ENCODE measurements around the gene OR4E1. TPM values are rescaled to one million over a fixed set of nuclear protein-coding genes. Genes with fewer than 3 reads are reported as not detected.

OR4E1 gene
- not detected for total RNA-seq

GRCh38 chr14:21673718-21674117 is at the start of gene OR4E1:
OR4E1 (minus strand) TSS chr14:21673818; CDS start chr14:21670935, 2,883 bp downstream.
- TF ChIP-seq CTCF (IDR thresholded peaks at IDR 0.05; ENCODE audit: low read depth), result no peak

- no peak for TF ChIP-seq CTCF (IDR thresholded peaks at IDR 0.05; ENCODE audit: low read depth)
Measured at GRCh38 chr14:21721504-21721903, 47.9 kb upstream of the OR4E1 start.

GRCh38 chr14:21719841-21720240 is 46.2 kb upstream of the OR4E1 start:
- TF ChIP-seq CTCF (IDR thresholded peaks at IDR 0.05; ENCODE audit: low read depth), result no peak

- no peak for TF ChIP-seq CTCF (IDR thresholded peaks at IDR 0.05; ENCODE audit: low read depth)
Measured at GRCh38 chr14:21714318-21714929, 40.8 kb upstream of the OR4E1 start.

- TF ChIP-seq CTCF (IDR thresholded peaks at IDR 0.05; ENCODE audit: low read depth), result no peak
Measured at GRCh38 chr14:21712036-21712435, 38.4 kb upstream of the OR4E1 start.

- TF ChIP-seq CTCF (IDR thresholded peaks at IDR 0.05; ENCODE audit: low read depth), result no peak
Measured at GRCh38 chr14:21711360-21711961, 37.8 kb upstream of the OR4E1 start.

GRCh38 chr14:21704338-21704737 is 30.7 kb upstream of the OR4E1 start:
- no peak for TF ChIP-seq CTCF (IDR thresholded peaks at IDR 0.05; ENCODE audit: low read depth)

All from subcutaneous adipose tissue (tissue), 4 donors.